Breast epithelium (tissue), 4 donors: ENCODE measurements around the gene KRT3. TPM values are rescaled to one million over a fixed set of nuclear protein-coding genes. Genes with fewer than 3 reads are reported as not detected.
A peak's percentile ranks its signal among the peaks of the same experiment; 100 is the strongest.

Experiments
- DNase-seq, 2 donors: peaks; one replicate each; pipeline ENCODE4 v3.0.0-alpha.2; 2019; ENCODE audit warnings: low spot score in 2 of 2
- H3K27ac ChIP-seq, 2 donors: fragments of 200-600 bp; sonication (generic) in 1 of 2; one replicate each; pipeline ENCODE4 v1.5.1; 2016 to 2019; ENCODE audit warnings: mild to moderate bottlenecking in 1 of 2
- H3K27me3 ChIP-seq, 2 donors: fragments of 200-600 bp; sonication (generic) in 1 of 2; one replicate each; pipeline versions ENCODE4 v1.5.1 to v1.6.0; 2017 to 2019; ENCODE audit warnings: control low read depth in 1 of 2, mild to moderate bottlenecking in 1 of 2
- H3K36me3 ChIP-seq: fragments of 200-600 bp; one replicate; pipeline ENCODE4 v1.5.1; 2019
- H3K4me1 ChIP-seq, 2 donors: fragments of 200-600 bp; sonication (generic); one replicate each; pipeline ENCODE4 v1.5.1; 2016 to 2019; ENCODE audit warnings: control low read depth in 1 of 2
- H3K4me3 ChIP-seq, 3 donors: fragments of 200-600 bp; sonication (generic); 1 replicate in 2 of 3; 2 replicates in 1 of 3; pipeline ENCODE4 v1.5.1; 2016 to 2019; ENCODE audit warnings: mild to moderate bottlenecking in 3 of 3, moderate library complexity in 2 of 3
- H3K9me3 ChIP-seq, 2 donors: fragments of 200-600 bp; sonication (generic) in 1 of 2; one replicate each; pipeline ENCODE4 v1.5.1; 2016 to 2019; ENCODE audit warnings: control low read depth in 1 of 2
- POLR2A ChIP-seq: fragments of 450-650 bp; IDR thresholded peaks from one replicate; pipeline ENCODE4 v1.6.1; 2016; ENCODE audit warnings: antibody characterized with exemption, mild to moderate bottlenecking, moderate library complexity
- POLR2AphosphoS5 ChIP-seq, 3 donors: sonication (generic); formaldehyde crosslinking; IDR thresholded peaks; one replicate each; pipeline ENCODE4 v1.6.1; 2017; ENCODE audit warnings: antibody characterized with exemption in 3 of 3
- intact Hi-C: fragments of 100-400 bp; cut with DNase I; formaldehyde crosslinking; loops from one replicate; pipeline ENCODE4 v1.15.1; 2023; ENCODE audit warnings: low total_unique reads
- total RNA-seq, 3 donors: library from RNA; depleted of rRNA; stranded (reverse); fragments of >200 nt; gene quantifications; one replicate each; pipeline ENCODE4 v1.1.0, GENCODE V29; 2016
- TF ChIP-seq, protein P1 (sequence below), 3 donors: fragments of 450-650 bp; IDR thresholded peaks; one replicate each; pipeline ENCODE4 v1.5.1; 2016 to 2017; ENCODE audit warnings: antibody characterized with exemption in 3 of 3, mild to moderate bottlenecking in 3 of 3, moderate library complexity in 3 of 3

Gene KRT3
- total RNA-seq, 3 donors from 2014 or later, result not detected

DNA sequence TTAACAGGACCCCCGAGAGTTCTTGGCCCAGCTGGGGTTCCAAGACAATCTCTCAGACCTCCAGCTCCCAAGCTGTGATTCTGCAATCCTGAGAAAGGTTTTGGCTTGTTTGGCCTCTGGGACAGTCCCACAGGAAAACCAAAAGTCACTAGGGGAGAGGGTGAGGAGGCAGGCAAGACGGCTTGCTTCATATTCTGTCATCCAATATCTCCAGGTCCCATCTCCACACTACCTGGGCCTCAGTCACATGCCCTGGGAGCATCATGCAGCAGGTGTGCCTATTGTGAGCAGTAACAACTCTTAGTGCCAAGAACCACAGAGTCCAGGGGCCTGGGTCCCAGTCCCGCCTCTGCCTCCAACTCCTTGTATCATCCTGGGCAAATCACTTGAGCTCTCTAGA, 36.5 kb upstream of the KRT3 start:
- no peaks in the 10 kb centered on the region for H3K27me3 ChIP-seq
- H3K9me3 ChIP-seq, result no peaks in the 10 kb centered on the region
- no peak overlapping the region for H3K4me3 ChIP-seq
- no peak overlapping the region for H3K27ac ChIP-seq
- intact Hi-C loops, result no loop called here
- TF ChIP-seq POLR2A, result no peak
- no peak for TF ChIP-seq POLR2AphosphoS5 (IDR thresholded peaks at IDR 0.05)
- TF ChIP-seq, protein P1, sequence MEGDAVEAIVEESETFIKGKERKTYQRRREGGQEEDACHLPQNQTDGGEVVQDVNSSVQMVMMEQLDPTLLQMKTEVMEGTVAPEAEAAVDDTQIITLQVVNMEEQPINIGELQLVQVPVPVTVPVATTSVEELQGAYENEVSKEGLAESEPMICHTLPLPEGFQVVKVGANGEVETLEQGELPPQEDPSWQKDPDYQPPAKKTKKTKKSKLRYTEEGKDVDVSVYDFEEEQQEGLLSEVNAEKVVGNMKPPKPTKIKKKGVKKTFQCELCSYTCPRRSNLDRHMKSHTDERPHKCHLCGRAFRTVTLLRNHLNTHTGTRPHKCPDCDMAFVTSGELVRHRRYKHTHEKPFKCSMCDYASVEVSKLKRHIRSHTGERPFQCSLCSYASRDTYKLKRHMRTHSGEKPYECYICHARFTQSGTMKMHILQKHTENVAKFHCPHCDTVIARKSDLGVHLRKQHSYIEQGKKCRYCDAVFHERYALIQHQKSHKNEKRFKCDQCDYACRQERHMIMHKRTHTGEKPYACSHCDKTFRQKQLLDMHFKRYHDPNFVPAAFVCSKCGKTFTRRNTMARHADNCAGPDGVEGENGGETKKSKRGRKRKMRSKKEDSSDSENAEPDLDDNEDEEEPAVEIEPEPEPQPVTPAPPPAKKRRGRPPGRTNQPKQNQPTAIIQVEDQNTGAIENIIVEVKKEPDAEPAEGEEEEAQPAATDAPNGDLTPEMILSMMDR (IDR thresholded peaks at IDR 0.05), result no peak
- DNase-seq, result no peak
- no peaks in the 10 kb centered on the region for H3K36me3 ChIP-seq
- no peaks in the 10 kb centered on the region for H3K4me1 ChIP-seq

DNA sequence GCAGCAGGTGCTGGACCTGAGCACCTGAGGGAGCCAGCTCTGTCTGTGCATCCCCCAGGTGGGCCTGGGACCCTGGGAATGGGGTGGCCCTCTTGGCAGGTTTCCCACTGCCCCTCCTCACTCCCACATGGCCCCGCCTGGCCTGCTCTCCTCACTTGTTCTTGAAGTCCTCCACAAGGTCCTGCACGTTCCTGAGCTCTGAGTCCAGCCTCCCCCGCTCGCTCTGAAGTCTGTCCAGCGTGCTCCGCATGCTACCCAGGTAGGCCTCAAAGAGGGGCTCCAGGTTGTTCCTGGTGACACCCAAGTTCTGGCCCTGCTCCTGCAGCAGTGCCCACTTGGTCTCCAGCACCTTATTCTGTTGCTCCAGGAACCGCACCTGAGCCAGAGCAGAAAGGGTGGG, 35.3 kb upstream of the KRT3 start:
- no peaks in the 10 kb centered on the region for H3K9me3 ChIP-seq
- H3K27me3 ChIP-seq, result no peaks in the 10 kb centered on the region
- H3K4me1 ChIP-seq, result no peaks in the 10 kb centered on the region
- H3K36me3 ChIP-seq, result no peaks in the 10 kb centered on the region
- intact Hi-C loops, result no loop called here
- no peak overlapping the region for H3K27ac ChIP-seq
- TF ChIP-seq, protein P1 (IDR thresholded peaks at IDR 0.05), result no peak
- no peak for TF ChIP-seq POLR2A
- no peak for TF ChIP-seq POLR2AphosphoS5 (IDR thresholded peaks at IDR 0.05)
- DNase-seq, result peak in 1 of 2 donors; percentile 36
- H3K4me3 ChIP-seq, result no peak overlapping the region

DNA sequence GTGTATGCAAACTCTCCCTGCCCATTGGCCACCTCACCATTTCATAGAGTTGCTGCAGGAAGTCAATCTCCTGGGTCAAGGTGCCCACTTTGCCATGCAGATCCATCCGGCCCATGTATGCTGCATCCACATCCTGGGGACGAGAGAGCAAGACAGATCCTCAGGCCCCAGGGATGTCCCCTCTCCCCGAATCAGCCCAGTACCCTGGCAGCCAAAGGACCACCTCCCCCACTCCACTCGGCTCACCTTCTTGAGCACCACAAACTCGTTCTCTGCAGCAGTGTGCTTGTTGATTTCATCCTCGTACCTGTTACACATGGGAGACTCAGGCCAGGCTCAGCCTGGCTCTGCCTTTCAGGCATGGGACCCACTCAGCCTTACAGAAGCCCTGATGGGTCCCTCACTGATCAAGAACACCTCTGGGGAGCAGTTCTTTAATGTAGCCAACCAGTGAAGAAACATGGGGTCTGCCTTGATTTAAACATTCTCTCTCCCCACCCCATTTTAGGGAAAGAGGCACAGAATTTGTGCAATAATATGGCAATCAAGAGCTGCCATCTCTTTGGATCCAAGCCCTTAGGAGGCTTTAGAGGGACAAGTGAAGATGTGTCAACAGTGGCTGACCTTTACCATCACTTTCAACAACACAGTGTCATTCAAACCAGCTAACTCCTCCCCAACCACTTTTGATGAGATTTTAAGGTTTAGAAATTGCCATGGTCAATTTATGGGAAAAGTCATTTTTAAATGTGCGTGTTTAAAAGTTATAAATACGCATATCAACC, 34.3 kb upstream of the KRT3 start:
- no peak overlapping the region for H3K27ac ChIP-seq
- TF ChIP-seq, protein P1 (IDR thresholded peaks at IDR 0.05), result no peak
- no peaks in the 10 kb centered on the region for H3K9me3 ChIP-seq
- H3K4me1 ChIP-seq, result no peaks in the 10 kb centered on the region
- DNase-seq, result no peak
- H3K36me3 ChIP-seq, result no peaks in the 10 kb centered on the region
- no peak overlapping the region for H3K4me3 ChIP-seq
- no peaks in the 10 kb centered on the region for H3K27me3 ChIP-seq
- intact Hi-C loops, result no loop called here

DNA sequence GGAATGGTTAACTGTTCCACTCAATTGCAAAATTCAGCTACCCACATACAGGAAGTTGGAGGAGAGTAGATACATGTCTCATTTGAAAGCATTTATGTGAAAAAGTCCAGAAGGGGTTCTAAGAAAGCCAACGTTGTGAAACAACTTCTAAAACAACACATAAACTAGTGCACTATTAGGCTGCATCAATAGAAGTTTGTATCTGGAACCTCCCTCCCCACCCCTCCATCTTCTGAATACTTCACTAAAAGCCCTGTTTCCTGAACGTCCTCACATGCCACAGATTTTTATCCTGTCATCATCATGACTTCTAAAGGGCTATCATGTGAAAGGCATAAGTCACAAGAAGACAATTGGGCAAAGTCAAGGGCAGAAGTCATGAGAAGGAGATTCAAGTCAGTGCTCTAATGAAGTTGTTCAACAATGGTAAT, 32.7 kb upstream of the KRT3 start:
- TF ChIP-seq POLR2AphosphoS5 (IDR thresholded peaks at IDR 0.05) (no peak), POLR2A (no peak)
- TF ChIP-seq, protein P1 (IDR thresholded peaks at IDR 0.05), result no peak
- H3K36me3 ChIP-seq, result no peaks in the 10 kb centered on the region
- intact Hi-C loops, result no loop called here
- no peak overlapping the region for H3K4me3 ChIP-seq
- no peaks in the 10 kb centered on the region for H3K4me1 ChIP-seq
- DNase-seq, result no peak
- H3K27ac ChIP-seq, result no peak overlapping the region
- H3K9me3 ChIP-seq, result no peaks in the 10 kb centered on the region
- H3K27me3 ChIP-seq, result no peaks in the 10 kb centered on the region

DNA sequence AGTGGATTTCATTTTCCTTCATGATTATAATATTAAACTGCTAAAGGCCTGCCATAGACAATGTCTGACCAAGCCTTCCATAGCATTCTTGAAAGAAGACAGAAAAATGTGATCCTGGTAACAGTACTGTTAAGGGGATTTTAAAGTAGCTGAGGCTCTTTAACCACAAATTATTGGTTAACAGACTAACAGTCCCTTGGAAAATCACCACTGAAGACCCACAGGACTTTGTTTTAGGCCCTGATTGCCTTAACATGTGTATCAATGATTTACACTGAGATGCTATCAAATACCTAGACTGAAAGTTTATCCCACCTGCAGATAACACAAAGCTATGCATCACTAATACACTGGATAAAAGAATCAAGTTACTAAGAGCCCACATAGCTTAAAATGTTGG, 32.2 kb upstream of the KRT3 start:
- no peaks in the 10 kb centered on the region for H3K27me3 ChIP-seq
- no peak overlapping the region for H3K4me3 ChIP-seq
- no peaks in the 10 kb centered on the region for H3K4me1 ChIP-seq
- no peak overlapping the region for H3K27ac ChIP-seq
- TF ChIP-seq POLR2AphosphoS5 (IDR thresholded peaks at IDR 0.05) (no peak), POLR2A (no peak)
- TF ChIP-seq, protein P1 (IDR thresholded peaks at IDR 0.05), result no peak
- intact Hi-C loops, result no loop called here
- no peaks in the 10 kb centered on the region for H3K9me3 ChIP-seq
- no peaks in the 10 kb centered on the region for H3K36me3 ChIP-seq
- no peak for DNase-seq
